ENCODE results near the gene LPIN1.
"Not testable (repeated sequence)": the region's sequence is repeated elsewhere in the genome, so short reads cannot be mapped to it uniquely, and the experiment has no call there.

Gene LPIN1

DNA sequence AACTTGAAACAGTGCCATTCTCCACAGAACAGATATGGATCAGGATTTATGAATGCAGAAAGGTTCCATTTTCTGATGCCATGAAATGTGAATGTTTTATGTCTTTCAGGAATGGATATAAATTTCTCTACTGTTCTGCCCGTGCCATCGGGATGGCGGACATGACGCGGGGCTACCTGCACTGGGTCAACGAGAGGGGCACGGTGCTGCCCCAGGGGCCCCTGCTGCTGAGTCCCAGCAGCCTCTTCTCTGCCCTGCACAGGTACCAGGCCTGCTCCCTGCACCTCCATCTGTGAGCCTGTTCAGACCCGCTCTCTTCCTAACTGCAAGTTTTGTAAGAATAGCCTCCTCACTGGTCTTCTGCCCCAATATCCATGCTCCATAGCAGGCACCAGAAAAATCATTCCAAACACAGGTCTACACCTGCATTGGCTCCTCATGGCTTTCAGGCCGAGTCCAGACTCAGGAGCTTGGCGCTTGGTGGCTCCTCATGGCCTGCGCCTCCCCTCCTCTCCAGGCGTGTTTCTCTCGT lies 68.6 kb downstream of the LPIN1 start:
- H3K27me3 ChIP-seq (ENCODE audit: control insufficient read depth, insufficient read depth, low read length): no peaks in the 10 kb centered on the region
- H3K36me3 ChIP-seq (ENCODE audit: control insufficient read depth, insufficient read depth, low read length): peaks cover 47% of the 10 kb centered on the region
- no peak overlapping the region for H3K9ac ChIP-seq (ENCODE audit: low read length)
- no peaks in the 10 kb centered on the region for H3K9me3 ChIP-seq (ENCODE audit: control insufficient read depth, insufficient read depth, low read depth, low read length)
- H3K27ac ChIP-seq (ENCODE audit: low read depth, low read length): no peak overlapping the region
- H3K4me3 ChIP-seq (ENCODE audit: low read depth, low read length): no peak overlapping the region
- H3K4me1 ChIP-seq (ENCODE audit: control insufficient read depth, insufficient read depth, low read length): no peaks in the 10 kb centered on the region

DNA sequence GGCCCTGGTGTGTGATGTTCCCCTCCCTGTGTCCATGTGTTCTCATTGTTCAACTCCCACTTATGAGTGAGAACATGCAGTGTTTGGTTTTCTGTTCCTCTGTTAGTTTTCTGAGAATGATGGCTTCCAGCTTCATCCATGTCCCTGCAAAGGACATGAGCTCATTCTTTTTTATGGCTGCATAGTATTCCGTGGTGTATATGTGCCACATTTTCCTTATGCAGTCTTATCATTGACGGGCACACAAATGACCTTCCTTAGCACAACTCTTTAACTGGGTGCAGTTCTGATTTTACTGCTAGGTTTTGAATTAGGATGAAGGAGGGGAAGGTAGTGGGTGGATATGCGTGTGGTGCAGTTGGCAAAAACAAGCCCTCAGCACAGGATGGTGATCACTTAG lies 70.5 kb downstream of the LPIN1 start:
- H3K27me3 ChIP-seq (ENCODE audit: control insufficient read depth, insufficient read depth, low read length); H3K27ac ChIP-seq (ENCODE audit: low read depth, low read length); H3K4me1 ChIP-seq (ENCODE audit: control insufficient read depth, insufficient read depth, low read length); H3K9ac ChIP-seq (ENCODE audit: low read length); H3K9me3 ChIP-seq (ENCODE audit: control insufficient read depth, insufficient read depth, low read depth, low read length); H3K4me3 ChIP-seq (ENCODE audit: low read depth, low read length): not testable (repeated sequence)
- peaks cover 50% of the 10 kb centered on the region for H3K36me3 ChIP-seq (ENCODE audit: control insufficient read depth, insufficient read depth, low read length)

DNA sequence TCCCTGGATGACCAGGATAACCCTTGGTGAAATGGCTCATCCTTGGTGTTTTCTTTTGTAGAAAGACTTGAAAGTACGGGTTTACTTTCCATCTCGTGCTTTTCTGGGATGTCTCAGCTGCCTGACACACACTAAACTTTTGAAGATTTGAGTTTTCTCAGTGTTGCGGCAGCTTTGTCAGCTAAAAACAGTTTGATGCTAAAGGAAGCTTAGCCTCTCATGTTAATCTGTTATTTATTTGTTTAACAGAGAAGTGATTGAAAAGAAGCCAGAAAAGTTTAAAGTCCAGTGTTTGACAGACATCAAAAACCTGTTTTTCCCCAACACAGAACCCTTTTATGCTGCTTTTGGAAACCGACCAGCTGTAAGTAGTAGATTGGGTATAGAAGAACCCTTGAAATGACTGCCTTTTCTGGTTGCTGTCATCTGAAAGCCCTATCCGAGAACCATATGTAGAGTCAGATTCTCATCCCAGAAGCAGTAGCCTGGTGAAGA lies 72.8 kb downstream of the LPIN1 start:
- no peak overlapping the region for H3K4me3 ChIP-seq (ENCODE audit: low read depth, low read length)
- H3K27me3 ChIP-seq (ENCODE audit: control insufficient read depth, insufficient read depth, low read length): no peaks in the 10 kb centered on the region
- H3K36me3 ChIP-seq (ENCODE audit: control insufficient read depth, insufficient read depth, low read length): peaks cover 50% of the 10 kb centered on the region
- H3K4me1 ChIP-seq (ENCODE audit: control insufficient read depth, insufficient read depth, low read length): 0 out of 2 replicates have a peak, but pooled peaks cover 3% of the 10 kb centered on the region
- no peaks in the 10 kb centered on the region for H3K9me3 ChIP-seq (ENCODE audit: control insufficient read depth, insufficient read depth, low read depth, low read length)
- no peak overlapping the region for H3K9ac ChIP-seq (ENCODE audit: low read length)
- H3K27ac ChIP-seq (ENCODE audit: low read depth, low read length): no peak overlapping the region

DNA sequence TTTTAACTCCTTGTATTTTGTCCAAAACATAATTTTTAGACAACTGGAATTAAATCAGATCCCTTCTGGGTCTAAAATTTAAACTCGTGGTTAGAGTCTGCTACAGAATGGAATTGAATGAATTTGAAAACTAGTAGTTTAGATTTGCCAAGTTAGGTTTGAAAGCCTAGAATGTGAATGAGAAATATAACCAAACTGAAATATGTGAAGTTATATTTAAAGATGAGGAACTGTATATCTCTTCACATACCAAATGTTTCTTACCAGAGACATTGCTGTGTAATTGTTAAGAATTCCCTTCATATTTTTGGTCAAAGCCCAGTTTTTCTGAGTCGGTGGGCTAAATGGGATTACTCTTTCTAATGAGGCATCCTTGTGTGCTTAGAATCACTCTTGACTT lies 74.2 kb downstream of the LPIN1 start:
- Histone ChIP-seq H3K27ac (ENCODE audit: low read depth, low read length) (no peak overlapping the region), H3K27me3 (ENCODE audit: control insufficient read depth, insufficient read depth, low read length) (no peaks in the 10 kb centered on the region), H3K9me3 (ENCODE audit: control insufficient read depth, insufficient read depth, low read depth, low read length) (no peaks in the 10 kb centered on the region), H3K4me1 (ENCODE audit: control insufficient read depth, insufficient read depth, low read length) (0 out of 2 replicates have a peak, but pooled peaks cover 3% of the 10 kb centered on the region), H3K4me3 (ENCODE audit: low read depth, low read length) (no peak overlapping the region), H3K36me3 (ENCODE audit: control insufficient read depth, insufficient read depth, low read length) (peaks cover 51% of the 10 kb centered on the region), H3K9ac (ENCODE audit: low read length) (no peak overlapping the region)

DNA sequence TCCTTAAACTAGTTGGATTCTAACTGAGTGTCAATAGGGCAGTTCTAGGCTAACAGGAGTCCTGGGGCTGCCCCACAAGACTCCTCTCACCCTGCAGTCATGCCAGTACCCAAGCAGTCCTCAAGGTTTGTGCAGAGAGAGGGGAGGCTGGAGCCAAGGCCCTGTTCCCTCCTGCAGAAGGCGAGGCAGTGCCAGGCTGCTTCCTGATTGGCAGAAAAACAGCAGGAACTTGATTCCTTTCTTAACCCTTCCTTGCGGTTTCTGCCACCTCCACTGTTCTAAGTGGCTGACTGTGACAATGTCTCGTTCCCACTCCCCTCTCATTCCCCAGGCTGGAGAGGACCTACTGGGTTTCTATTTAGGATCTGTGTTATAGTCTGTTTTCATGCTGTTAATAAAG lies 75.3 kb downstream of the LPIN1 start:
- Histone ChIP-seq H3K36me3 (ENCODE audit: control insufficient read depth, insufficient read depth, low read length) (peaks cover 46% of the 10 kb centered on the region), H3K4me1 (ENCODE audit: control insufficient read depth, insufficient read depth, low read length) (0 out of 2 replicates have a peak, but pooled peaks cover 3% of the 10 kb centered on the region), H3K9me3 (ENCODE audit: control insufficient read depth, insufficient read depth, low read depth, low read length) (no peaks in the 10 kb centered on the region), H3K9ac (ENCODE audit: low read length) (no peak overlapping the region), H3K27me3 (ENCODE audit: control insufficient read depth, insufficient read depth, low read length) (no peaks in the 10 kb centered on the region), H3K27ac (ENCODE audit: low read depth, low read length) (no peak overlapping the region), H3K4me3 (ENCODE audit: low read depth, low read length) (no peak overlapping the region)

DNA sequence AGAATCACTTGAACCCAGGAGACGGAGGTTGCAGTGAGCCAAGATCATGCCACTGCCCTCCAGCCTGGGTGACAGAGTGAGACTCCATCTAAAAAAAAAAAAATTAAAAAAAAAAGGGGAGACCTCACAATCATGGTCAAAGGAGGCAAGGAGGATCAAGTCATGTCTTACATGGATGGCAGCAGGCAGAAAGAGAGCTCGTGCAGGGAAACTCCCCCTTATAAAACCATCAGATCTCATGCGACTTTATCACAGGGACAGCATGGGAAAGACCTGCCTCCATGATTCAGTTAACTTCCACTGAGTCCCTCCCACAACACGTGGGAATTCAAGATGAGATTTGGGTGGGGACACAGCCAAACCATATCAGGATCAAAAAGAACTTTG lies 75.9 kb downstream of the LPIN1 start:
- not testable (repeated sequence) for H3K9me3 ChIP-seq (ENCODE audit: control insufficient read depth, insufficient read depth, low read depth, low read length); H3K27ac ChIP-seq (ENCODE audit: low read depth, low read length); H3K9ac ChIP-seq (ENCODE audit: low read length); H3K4me1 ChIP-seq (ENCODE audit: control insufficient read depth, insufficient read depth, low read length); H3K27me3 ChIP-seq (ENCODE audit: control insufficient read depth, insufficient read depth, low read length); H3K4me3 ChIP-seq (ENCODE audit: low read depth, low read length)
- H3K36me3 ChIP-seq (ENCODE audit: control insufficient read depth, insufficient read depth, low read length): peaks cover 46% of the 10 kb centered on the region

DNA sequence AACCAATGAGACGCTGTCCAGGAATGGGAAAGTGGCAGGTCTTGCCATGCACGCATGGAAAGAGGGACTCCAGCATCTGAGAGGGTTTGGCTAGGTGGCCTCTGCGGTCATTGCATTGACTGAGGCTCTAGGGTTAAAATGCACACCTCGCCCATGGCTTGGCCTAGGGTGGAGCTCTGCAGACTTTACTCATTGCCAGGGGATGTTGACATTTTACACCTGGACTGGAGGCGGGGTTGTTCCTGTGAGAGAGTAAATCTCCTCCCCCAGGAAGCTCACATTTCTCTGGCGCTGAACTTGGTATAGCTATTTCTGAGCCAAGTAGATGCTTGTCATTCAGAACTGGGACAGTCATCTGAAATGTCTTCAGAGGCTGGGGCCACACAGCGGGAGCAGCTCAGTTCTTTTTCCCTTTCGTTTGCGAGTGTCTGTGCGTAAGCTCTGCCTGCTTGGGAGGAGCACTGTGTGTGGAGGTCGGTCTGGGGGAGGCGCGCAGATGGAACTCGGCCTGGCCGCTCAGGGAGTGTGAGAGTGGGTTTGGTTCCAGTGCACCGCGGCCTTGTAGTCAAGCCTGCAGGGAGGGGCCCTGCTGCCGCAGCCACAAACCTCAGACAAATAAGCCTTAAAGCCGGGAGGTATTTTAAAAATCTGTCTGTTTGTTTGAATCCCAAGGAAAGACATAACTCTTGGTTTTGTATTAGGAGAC lies 76.5 kb downstream of the LPIN1 start:
- H3K4me3 ChIP-seq (ENCODE audit: low read depth, low read length): no peak overlapping the region
- 0 out of 2 replicates have a peak, but pooled peaks cover 3% of the 10 kb centered on the region for H3K4me1 ChIP-seq (ENCODE audit: control insufficient read depth, insufficient read depth, low read length)
- H3K36me3 ChIP-seq (ENCODE audit: control insufficient read depth, insufficient read depth, low read length): peaks cover 46% of the 10 kb centered on the region
- no peak overlapping the region for H3K9ac ChIP-seq (ENCODE audit: low read length)
- H3K27ac ChIP-seq (ENCODE audit: low read depth, low read length): no peak overlapping the region
- no peaks in the 10 kb centered on the region for H3K27me3 ChIP-seq (ENCODE audit: control insufficient read depth, insufficient read depth, low read length)
- no peaks in the 10 kb centered on the region for H3K9me3 ChIP-seq (ENCODE audit: control insufficient read depth, insufficient read depth, low read depth, low read length)

DNA sequence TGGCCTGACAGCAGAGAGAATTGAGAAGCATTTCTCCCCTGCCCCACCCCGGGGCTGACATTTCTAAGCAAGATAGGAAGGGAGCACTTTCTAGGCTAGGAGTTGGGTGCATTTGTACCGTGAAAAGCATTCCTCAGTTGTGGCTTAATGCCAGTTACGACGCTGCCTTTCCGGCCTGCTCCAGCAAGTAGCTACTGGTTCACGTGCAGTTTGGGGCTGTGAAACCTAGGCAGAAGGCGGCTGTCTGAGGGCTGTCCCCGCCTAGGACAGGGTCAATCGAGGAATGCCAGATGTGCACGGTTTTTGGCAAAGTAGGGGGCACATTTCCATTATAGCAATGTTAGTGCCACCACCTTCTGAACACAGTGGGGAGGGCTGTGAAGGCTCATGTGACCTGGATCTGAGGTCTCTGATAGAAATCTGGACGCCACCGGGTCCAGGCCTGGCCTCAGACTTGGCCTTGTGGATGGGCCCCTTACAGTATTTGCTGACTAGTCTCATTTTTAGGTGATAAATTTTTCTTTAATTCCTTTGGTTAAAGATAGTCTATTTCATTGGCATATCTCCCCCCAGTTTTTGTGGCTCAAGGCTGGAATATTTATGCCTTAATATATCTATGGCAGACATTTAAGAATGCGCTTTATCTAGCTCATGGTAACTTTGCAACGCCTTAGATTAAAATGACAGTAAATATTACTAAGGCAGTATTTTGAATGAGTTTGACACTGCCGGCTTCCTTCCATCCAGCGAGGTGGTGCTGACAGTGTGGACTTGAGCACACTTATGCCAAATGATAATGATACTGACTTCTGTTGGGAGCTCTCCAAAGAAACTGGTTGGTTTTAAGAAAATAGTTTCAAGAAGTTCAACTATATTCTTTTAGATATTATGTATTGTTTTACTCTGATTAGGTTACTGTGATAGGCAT lies 78.7 kb downstream of the LPIN1 start:
- Histone ChIP-seq H3K9me3 (ENCODE audit: control insufficient read depth, insufficient read depth, low read depth, low read length) (no peaks in the 10 kb centered on the region), H3K9ac (ENCODE audit: low read length) (no peak overlapping the region), H3K27ac (ENCODE audit: low read depth, low read length) (no peak overlapping the region), H3K27me3 (ENCODE audit: control insufficient read depth, insufficient read depth, low read length) (no peaks in the 10 kb centered on the region), H3K4me1 (ENCODE audit: control insufficient read depth, insufficient read depth, low read length) (peaks cover 12% of the 10 kb centered on the region), H3K4me3 (ENCODE audit: low read depth, low read length) (no peak overlapping the region), H3K36me3 (ENCODE audit: control insufficient read depth, insufficient read depth, low read length) (peaks cover 39% of the 10 kb centered on the region)

DNA sequence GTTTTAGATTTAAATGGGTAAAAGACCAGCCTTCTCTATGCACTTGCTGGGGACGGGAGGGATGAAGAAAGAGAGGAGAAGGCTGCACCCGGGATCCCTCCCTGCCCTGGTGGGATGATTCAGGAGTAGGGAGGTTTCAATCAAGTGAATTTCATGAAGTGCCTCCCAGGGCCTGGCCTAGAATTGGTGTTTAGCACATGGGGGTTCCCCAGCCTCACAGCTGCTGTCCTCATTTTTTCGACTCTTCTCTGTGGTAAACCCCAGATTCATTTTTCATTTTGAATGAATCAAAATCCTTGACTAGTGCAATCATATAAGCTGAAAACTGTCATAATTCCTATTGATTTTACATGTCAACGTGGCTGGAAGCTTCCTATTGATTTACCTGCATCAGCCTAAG lies 81.1 kb downstream of the LPIN1 start:
- H3K9me3 ChIP-seq (ENCODE audit: control insufficient read depth, insufficient read depth, low read depth, low read length): no peaks in the 10 kb centered on the region
- no peaks in the 10 kb centered on the region for H3K27me3 ChIP-seq (ENCODE audit: control insufficient read depth, insufficient read depth, low read length)
- H3K27ac ChIP-seq (ENCODE audit: low read depth, low read length): no peak overlapping the region
- H3K4me3 ChIP-seq (ENCODE audit: low read depth, low read length): no peak overlapping the region
- no peak overlapping the region for H3K9ac ChIP-seq (ENCODE audit: low read length)
- peaks cover 25% of the 10 kb centered on the region for H3K36me3 ChIP-seq (ENCODE audit: control insufficient read depth, insufficient read depth, low read length)
- peaks cover 19% of the 10 kb centered on the region for H3K4me1 ChIP-seq (ENCODE audit: control insufficient read depth, insufficient read depth, low read length)

DNA sequence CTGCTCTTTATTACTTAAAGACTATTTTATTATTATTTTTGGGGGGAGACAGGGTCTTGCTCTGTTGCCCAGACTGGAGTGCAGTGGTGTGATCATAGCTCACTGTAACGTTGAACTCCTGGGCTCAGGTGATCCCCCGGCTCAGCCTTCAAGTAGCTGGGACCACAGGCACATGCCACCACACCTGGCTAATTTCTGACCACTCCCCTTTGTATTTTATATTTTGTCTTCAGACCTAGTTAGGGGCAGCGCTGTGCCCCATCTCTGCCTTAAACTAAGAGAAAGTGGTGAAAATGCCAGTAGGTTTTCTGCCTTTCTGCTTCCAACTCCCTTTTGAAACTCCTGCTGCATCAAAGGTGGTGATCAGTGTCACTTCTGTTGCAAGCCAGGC lies 82.5 kb downstream of the LPIN1 start:
- Histone ChIP-seq H3K36me3 (ENCODE audit: control insufficient read depth, insufficient read depth, low read length) (peaks cover 22% of the 10 kb centered on the region), H3K27me3 (ENCODE audit: control insufficient read depth, insufficient read depth, low read length) (no peaks in the 10 kb centered on the region), H3K4me3 (ENCODE audit: low read depth, low read length) (no peak overlapping the region), H3K4me1 (ENCODE audit: control insufficient read depth, insufficient read depth, low read length) (peaks cover 16% of the 10 kb centered on the region), H3K27ac (ENCODE audit: low read depth, low read length) (no peak overlapping the region), H3K9ac (ENCODE audit: low read length) (no peak overlapping the region), H3K9me3 (ENCODE audit: control insufficient read depth, insufficient read depth, low read depth, low read length) (peaks cover 6% of the 10 kb centered on the region; the same call in 1 of the 2 replicates)
